ENCODE results near the gene CLEC4A.

CLEC4A gene

GRCh38 chr12:8123124-8123912 lies at the start of gene CLEC4A:
Gene CLEC4A (plus strand): TSS chr12:8123617. CDS start chr12:8123879, 262 bp downstream.
- H3K9me3 ChIP-seq (ENCODE audit: low read depth, low read length) = no peaks in the 10 kb centered on the region
- no peak within 1 kb of the TSS for H3K4me3 ChIP-seq
- H3K36me3 ChIP-seq (ENCODE audit: insufficient read depth, low read length) = no peaks in the 10 kb centered on the region
- no peak within 1 kb of the TSS for H3K27ac ChIP-seq
- no peak for DNase-seq (ENCODE audit: low read depth, low spot score)
- no peak within 1 kb of the TSS for H3K9ac ChIP-seq (ENCODE audit: insufficient read length)
- TF ChIP-seq EZH2 (IDR thresholded peaks at IDR 0.05) = no peak
- no peak for TF ChIP-seq POLR2AphosphoS5 (IDR thresholded peaks at IDR 0.05; ENCODE audit: borderline replicate concordance, low read depth, low read length)
- no peak for TF ChIP-seq FOXP2 (optimal IDR thresholded peaks at IDR 0.05; ENCODE audit: control extremely low read depth, extremely low read length, insufficient read depth)

GRCh38 chr12:8075935-8076334 lies 47.5 kb upstream of the CLEC4A start:
- TF ChIP-seq POLR2AphosphoS5 (IDR thresholded peaks at IDR 0.05; ENCODE audit: borderline replicate concordance, low read depth, low read length) (no peak), EZH2 (IDR thresholded peaks at IDR 0.05) (no peak), FOXP2 (optimal IDR thresholded peaks at IDR 0.05; ENCODE audit: control extremely low read depth, extremely low read length, insufficient read depth) (no peak)
- Histone ChIP-seq H3K27ac (no peak overlapping the region), H3K9ac (ENCODE audit: insufficient read length) (no peak overlapping the region), H3K4me3 (no peak overlapping the region), H3K9me3 (ENCODE audit: low read depth, low read length) (no peaks in the 10 kb centered on the region), H3K36me3 (ENCODE audit: insufficient read depth, low read length) (no peaks in the 10 kb centered on the region)
- DNase-seq (ENCODE audit: low read depth, low spot score) = no peak

- H3K27ac ChIP-seq = no peak overlapping the region
- TF ChIP-seq FOXP2 (optimal IDR thresholded peaks at IDR 0.05; ENCODE audit: control extremely low read depth, extremely low read length, insufficient read depth) = no peak
- TF ChIP-seq POLR2AphosphoS5 (IDR thresholded peaks at IDR 0.05; ENCODE audit: borderline replicate concordance, low read depth, low read length) = no peak
- no peak for TF ChIP-seq EZH2 (IDR thresholded peaks at IDR 0.05)
- no peak for DNase-seq (ENCODE audit: low read depth, low spot score)
- no peak overlapping the region for H3K4me3 ChIP-seq
- H3K36me3 ChIP-seq (ENCODE audit: insufficient read depth, low read length) = no peaks in the 10 kb centered on the region
- H3K9me3 ChIP-seq (ENCODE audit: low read depth, low read length) = no peaks in the 10 kb centered on the region
- H3K9ac ChIP-seq (ENCODE audit: insufficient read length) = no peak overlapping the region
Measured at GRCh38 chr12:8076366-8076765, 47.1 kb upstream of the CLEC4A start.

- Histone ChIP-seq H3K9ac (ENCODE audit: insufficient read length) (peak overlapping the region; percentile 49), H3K4me3 (no peak overlapping the region), H3K9me3 (ENCODE audit: low read depth, low read length) (no peaks in the 10 kb centered on the region), H3K36me3 (ENCODE audit: insufficient read depth, low read length) (no peaks in the 10 kb centered on the region), H3K27ac (no peak overlapping the region)
- no peak for DNase-seq (ENCODE audit: low read depth, low spot score)
- TF ChIP-seq EZH2 (IDR thresholded peaks at IDR 0.05) (no peak), FOXP2 (optimal IDR thresholded peaks at IDR 0.05; ENCODE audit: control extremely low read depth, extremely low read length, insufficient read depth) (no peak), POLR2AphosphoS5 (IDR thresholded peaks at IDR 0.05; ENCODE audit: borderline replicate concordance, low read depth, low read length) (no peak)
Measured at GRCh38 chr12:8077207-8077606, 46.2 kb upstream of the CLEC4A start.

GRCh38 chr12:8078398-8078797 lies 45.0 kb upstream of the CLEC4A start:
- Histone ChIP-seq H3K4me3 (no peak overlapping the region), H3K9ac (ENCODE audit: insufficient read length) (no peak overlapping the region), H3K9me3 (ENCODE audit: low read depth, low read length) (no peaks in the 10 kb centered on the region), H3K36me3 (ENCODE audit: insufficient read depth, low read length) (no peaks in the 10 kb centered on the region), H3K27ac (no peak overlapping the region)
- TF ChIP-seq FOXP2 (optimal IDR thresholded peaks at IDR 0.05; ENCODE audit: control extremely low read depth, extremely low read length, insufficient read depth) = no peak
- TF ChIP-seq EZH2 (IDR thresholded peaks at IDR 0.05) = no peak
- TF ChIP-seq POLR2AphosphoS5 (IDR thresholded peaks at IDR 0.05; ENCODE audit: borderline replicate concordance, low read depth, low read length) = no peak
- peak; percentile 66 for DNase-seq (ENCODE audit: low read depth, low spot score)

- H3K36me3 ChIP-seq (ENCODE audit: insufficient read depth, low read length) = no peaks in the 10 kb centered on the region
- H3K9me3 ChIP-seq (ENCODE audit: low read depth, low read length) = no peaks in the 10 kb centered on the region
- no peak overlapping the region for H3K4me3 ChIP-seq
- no peak overlapping the region for H3K27ac ChIP-seq
- no peak for DNase-seq (ENCODE audit: low read depth, low spot score)
- no peak overlapping the region for H3K9ac ChIP-seq (ENCODE audit: insufficient read length)
- no peak for TF ChIP-seq FOXP2 (optimal IDR thresholded peaks at IDR 0.05; ENCODE audit: control extremely low read depth, extremely low read length, insufficient read depth)
- no peak for TF ChIP-seq EZH2 (IDR thresholded peaks at IDR 0.05)
- TF ChIP-seq POLR2AphosphoS5 (IDR thresholded peaks at IDR 0.05; ENCODE audit: borderline replicate concordance, low read depth, low read length) = no peak
Measured at GRCh38 chr12:8078916-8079315, 44.5 kb upstream of the CLEC4A start.

- DNase-seq (ENCODE audit: low read depth, low spot score) = no peak
- no peak overlapping the region for H3K9ac ChIP-seq (ENCODE audit: insufficient read length)
- no peak overlapping the region for H3K27ac ChIP-seq
- TF ChIP-seq EZH2 (IDR thresholded peaks at IDR 0.05) = no peak
- TF ChIP-seq FOXP2 (optimal IDR thresholded peaks at IDR 0.05; ENCODE audit: control extremely low read depth, extremely low read length, insufficient read depth) = no peak
- TF ChIP-seq POLR2AphosphoS5 (IDR thresholded peaks at IDR 0.05; ENCODE audit: borderline replicate concordance, low read depth, low read length) = no peak
- no peaks in the 10 kb centered on the region for H3K36me3 ChIP-seq (ENCODE audit: insufficient read depth, low read length)
- H3K4me3 ChIP-seq = no peak overlapping the region
- H3K9me3 ChIP-seq (ENCODE audit: low read depth, low read length) = no peaks in the 10 kb centered on the region
Measured at GRCh38 chr12:8080120-8080519, 43.3 kb upstream of the CLEC4A start.

- TF ChIP-seq POLR2AphosphoS5 (IDR thresholded peaks at IDR 0.05; ENCODE audit: borderline replicate concordance, low read depth, low read length) (no peak), EZH2 (IDR thresholded peaks at IDR 0.05) (no peak), FOXP2 (optimal IDR thresholded peaks at IDR 0.05; ENCODE audit: control extremely low read depth, extremely low read length, insufficient read depth) (no peak)
- no peak for DNase-seq (ENCODE audit: low read depth, low spot score)
- Histone ChIP-seq H3K27ac (peak overlapping the region; percentile 94), H3K9me3 (ENCODE audit: low read depth, low read length) (no peaks in the 10 kb centered on the region), H3K4me3 (peak overlapping the region; percentile 89), H3K9ac (ENCODE audit: insufficient read length) (peak overlapping the region; percentile 92), H3K36me3 (ENCODE audit: insufficient read depth, low read length) (0 out of 2 replicates have a peak, but pooled peaks cover 6% of the 10 kb centered on the region)
Measured at GRCh38 chr12:8081251-8081920, 42.0 kb upstream of the CLEC4A start.
